ENCODE measurements around the gene RTEL1. TPM values are rescaled to one million over a fixed set of nuclear protein-coding genes. Genes with fewer than 3 reads are reported as not detected.

RTEL1 gene
- total RNA-seq, 1 donor from 2014 or later: 17.7 TPM

GRCh38 chr20:63737945-63738686 is 80.0 kb downstream of the RTEL1 start:
- no peaks in the 10 kb centered on the region for H3K27me3 ChIP-seq
- peak overlapping the region; percentile 90 for H3K27ac ChIP-seq
- TF ChIP-seq POLR2AphosphoS5 (IDR thresholded peaks at IDR 0.05; ENCODE audit: insufficient read depth in 1 of 2, low read depth in 1 of 2): no peak
- TF ChIP-seq CTCF (IDR thresholded peaks at IDR 0.05): no peak
- TF ChIP-seq POLR2A (IDR thresholded peaks at IDR 0.05): no peak
- H3K9me3 ChIP-seq: no peaks in the 10 kb centered on the region
- intact Hi-C loops (cut with DNase I): no loop called here
- peaks cover 0 to 41% of the 10 kb centered on the region in 2 donors for H3K36me3 ChIP-seq
- DNase-seq (ENCODE audit: extremely low spot score in 2 of 2): no peak
- peak overlapping the region; percentile 29 to 37 for H3K4me3 ChIP-seq
- H3K4me1 ChIP-seq: peaks cover 50% of the 10 kb centered on the region

GRCh38 chr20:63738687-63739129 is 80.6 kb downstream of the RTEL1 start:
- intact Hi-C loops (cut with DNase I): no loop called here
- H3K9me3 ChIP-seq: no peaks in the 10 kb centered on the region
- DNase-seq (ENCODE audit: extremely low spot score in 2 of 2): no peak
- peaks cover 0 to 41% of the 10 kb centered on the region in 2 donors for H3K36me3 ChIP-seq
- H3K4me3 ChIP-seq: peak overlapping the region; percentile 55 to 56
- H3K27me3 ChIP-seq: no peaks in the 10 kb centered on the region
- peaks cover 50% of the 10 kb centered on the region for H3K4me1 ChIP-seq
- TF ChIP-seq CTCF (IDR thresholded peaks at IDR 0.05): no peak
- TF ChIP-seq POLR2A (IDR thresholded peaks at IDR 0.05): no peak
- no peak for TF ChIP-seq POLR2AphosphoS5 (IDR thresholded peaks at IDR 0.05; ENCODE audit: insufficient read depth in 1 of 2, low read depth in 1 of 2)
- peak overlapping the region; percentile 90 for H3K27ac ChIP-seq

- Histone ChIP-seq H3K36me3 (peaks cover 0 to 35% of the 10 kb centered on the region in 2 donors), H3K27ac (peak within 1 kb of the TSS; percentile 90), H3K9me3 (no peaks in the 10 kb centered on the region), H3K4me1 (peaks cover 50% of the 10 kb centered on the region), H3K27me3 (no peaks in the 10 kb centered on the region), H3K4me3 (peak within 1 kb of the TSS; percentile 56 to 85)
- DNase-seq (ENCODE audit: extremely low spot score in 2 of 2): no peak
- TF ChIP-seq POLR2A (IDR thresholded peaks at IDR 0.05): no peak
- TF ChIP-seq POLR2AphosphoS5 (IDR thresholded peaks at IDR 0.05; ENCODE audit: insufficient read depth in 1 of 2, low read depth in 1 of 2): peak in 1 of 2 donors; percentile 55
- intact Hi-C loops (cut with DNase I): no loop called here
Measured at GRCh38 chr20:63739130-63740069, 81.3 kb downstream of the RTEL1 start, which contains the start of gene SLC2A4RG. TSS of gene SLC2A4RG (plus strand) at chr20:63739776. CDS start at chr20:63739913, 137 bp downstream.

GRCh38 chr20:63740070-63740626 is 82.0 kb downstream of the RTEL1 start:
- H3K4me3 ChIP-seq: peak overlapping the region; percentile 54 to 85
- H3K9me3 ChIP-seq: no peaks in the 10 kb centered on the region
- no peaks in the 10 kb centered on the region for H3K27me3 ChIP-seq
- H3K36me3 ChIP-seq: peaks cover 0 to 27% of the 10 kb centered on the region in 2 donors
- peaks cover 50% of the 10 kb centered on the region for H3K4me1 ChIP-seq
- intact Hi-C loops (cut with DNase I): no loop called here
- no peak for DNase-seq (ENCODE audit: extremely low spot score in 2 of 2)
- TF ChIP-seq CTCF (IDR thresholded peaks at IDR 0.05) (no peak), POLR2AphosphoS5 (IDR thresholded peaks at IDR 0.05; ENCODE audit: insufficient read depth in 1 of 2, low read depth in 1 of 2) (no peak), POLR2A (IDR thresholded peaks at IDR 0.05) (no peak)
- H3K27ac ChIP-seq: peak overlapping the region; percentile 84
